22Rv1 (cell line): ENCODE measurements around the gene SLC38A10.
A peak's percentile ranks its signal among the peaks of the same experiment; 100 is the strongest.

Source experiments
- CTCF ChIP-seq: fragments of 450-650 bp; IDR thresholded peaks from 2 replicates; pipeline ENCODE4 v1.5.1; 2017; ENCODE audit warnings: mild to moderate bottlenecking
- ZFX ChIP-seq: fragments of 450-650 bp; IDR thresholded peaks from 2 replicates; pipeline ENCODE4 v1.6.1; 2017; ENCODE audit warnings: antibody characterized with exemption, borderline replicate concordance

DNA sequence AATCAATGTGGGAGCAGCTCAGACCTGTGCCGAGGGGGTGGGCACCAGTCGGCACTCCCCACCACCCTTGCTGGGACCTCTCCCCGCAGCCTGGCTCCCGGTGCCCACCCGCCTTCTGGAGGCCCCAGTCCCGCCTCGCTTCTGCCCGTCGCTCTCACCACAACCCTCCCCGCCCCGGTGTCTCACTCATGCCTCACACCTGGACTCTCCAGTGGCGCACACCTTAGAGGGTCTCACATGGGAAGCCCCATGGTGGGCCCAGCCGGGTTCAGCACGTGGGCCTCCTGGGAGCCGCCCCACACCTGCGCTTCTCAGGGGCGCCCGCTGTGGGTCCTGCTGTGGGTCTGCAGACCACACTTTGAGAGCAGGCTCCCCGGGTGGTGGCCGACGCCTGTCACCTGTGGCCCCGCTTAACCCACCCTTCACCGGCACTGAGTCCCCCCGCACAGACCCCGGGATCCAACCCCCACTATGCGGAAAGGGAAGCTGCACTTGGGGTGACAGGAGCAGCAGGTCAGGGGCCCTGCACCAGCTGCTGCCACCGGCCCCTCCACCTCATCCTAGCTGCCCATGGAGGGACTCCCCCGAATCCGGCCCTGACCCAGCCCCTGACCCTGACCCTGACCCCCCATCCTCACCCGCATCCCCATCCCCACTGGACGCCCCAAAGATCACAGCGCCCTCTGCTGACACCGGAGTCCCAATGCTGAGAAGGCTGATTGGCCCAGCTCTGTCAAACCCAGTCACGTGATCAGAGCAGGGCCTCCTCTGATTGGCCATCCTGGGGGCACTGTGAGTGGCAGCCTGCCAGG is 27.4 kb upstream of the SLC38A10 start:
- TF ChIP-seq CTCF = peak; percentile 83
- TF ChIP-seq ZFX = no peak
